Body of pancreas (tissue), 4 donors: Measurements from ENCODE around the gene KRT32. TPM values are rescaled to one million over a fixed set of nuclear protein-coding genes. Genes with fewer than 3 reads are reported as not detected.

Experiments
- ATAC-seq: fragments of 150-250 bp; one replicate; pipeline ENCODE4 v1.9.1; 2016
- DNase-seq, 4 donors: peaks; one replicate each; pipeline ENCODE4 v3.0.0-alpha.2; 2019
- H3K27ac ChIP-seq, 4 donors: fragments of 200-600 bp; sonication (generic); 1 replicate in 3 of 4; 2 replicates in 1 of 4; pipeline versions ENCODE4 v1.5.1 to v1.6.1; 2016 to 2019; ENCODE audit warnings: mild to moderate bottlenecking in 1 of 4, mixed read lengths in 1 of 4, moderate library complexity in 1 of 4
- H3K27me3 ChIP-seq, 2 donors: fragments of 200-600 bp; sonication (generic); one replicate each; pipeline ENCODE4 v1.6.0; 2016; ENCODE audit warnings: mild to moderate bottlenecking in 1 of 2
- H3K36me3 ChIP-seq, 2 donors: fragments of 200-600 bp; sonication (generic); replicated peaks in 1 of 2; 2 replicates each; pipeline ENCODE4 v1.5.1; 2016; ENCODE audit warnings: low read depth in 2 of 2; ENCODE audit not compliant: insufficient read depth in 1 of 2
- H3K4me1 ChIP-seq: fragments of 200-600 bp; sonication (generic); one replicate; pipeline ENCODE4 v1.6.0; 2016
- H3K4me3 ChIP-seq, 2 donors: fragments of 200-600 bp; sonication (generic); 1 replicate in 1 of 2; 2 replicates in 1 of 2; pipeline ENCODE4 v1.5.1; 2016 to 2019
- H3K9me3 ChIP-seq, 3 donors: fragments of 200-600 bp; sonication (generic); 1 replicate in 2 of 3; 2 replicates in 1 of 3; pipeline ENCODE4 v1.5.1; 2016
- CTCF ChIP-seq, 7 experiments: fragments of 450-650 bp in 4 of 7; fragments of 200-600 bp in 3 of 7; sonication (generic) in 3 of 7; IDR thresholded peaks; one replicate each; pipeline ENCODE4 v1.5.1; 2016 to 2019; ENCODE audit warnings: antibody characterized with exemption in 7 of 7
- POLR2A ChIP-seq, 3 donors: fragments of 450-650 bp; IDR thresholded peaks; one replicate each; pipeline ENCODE4 v1.6.1; 2016; ENCODE audit warnings: antibody characterized with exemption in 3 of 3, mild to moderate bottlenecking in 2 of 3
- WGBS, 2 donors: methylation state at CpG; one replicate each; pipeline ENCODE4 v1.1.5; 2017; 5-methylcytosine and 5-hydroxymethylcytosine counted together
- intact Hi-C: fragments of 100-400 bp; cut with DNase I; formaldehyde crosslinking; loops from one replicate; pipeline ENCODE4 v1.15.1; 2023
- total RNA-seq, 2 donors: library from RNA; depleted of rRNA; stranded (reverse); fragments of >200 nt; gene quantifications; one replicate each; pipeline ENCODE4 v1.1.0, GENCODE V29; 2016

Gene KRT32
- total RNA-seq, 2 donors from 2014 or later, result not detected

- intact Hi-C loops, result no loop called here
- H3K9me3 ChIP-seq, result no peaks in the 10 kb centered on the region
- ATAC-seq, result no peak
- H3K36me3 ChIP-seq, result no peaks in the 10 kb centered on the region
- no peak overlapping the region for H3K4me3 ChIP-seq
- H3K27me3 ChIP-seq, result no peaks in the 10 kb centered on the region
- TF ChIP-seq POLR2A (IDR thresholded peaks at IDR 0.05), result no peak
- no peak overlapping the region for H3K27ac ChIP-seq
- DNase-seq, result no peak
- H3K4me1 ChIP-seq, result no peaks in the 10 kb centered on the region
- 90 to 100% methylated on average over 1 to 9 of the region's 10 CpGs for WGBS, 2 donors
Observed at GRCh38 chr17:41480581-41480980, 13.4 kb upstream of the KRT32 start.

- H3K4me3 ChIP-seq, result no peak overlapping the region
- no peak overlapping the region for H3K27ac ChIP-seq
- no peaks in the 10 kb centered on the region for H3K9me3 ChIP-seq
- 38 to 42% methylated on average over 2 of the region's 2 CpGs for WGBS, 2 donors
- no peak for TF ChIP-seq POLR2A (IDR thresholded peaks at IDR 0.05)
- no peak for TF ChIP-seq CTCF (IDR thresholded peaks at IDR 0.05)
- no peak for ATAC-seq
- intact Hi-C loops, result no loop called here
- H3K27me3 ChIP-seq, result no peaks in the 10 kb centered on the region
- H3K36me3 ChIP-seq, result no peaks in the 10 kb centered on the region
- H3K4me1 ChIP-seq, result no peaks in the 10 kb centered on the region
- DNase-seq, result no peak
Observed at GRCh38 chr17:41480136-41480535, 12.9 kb upstream of the KRT32 start.

GRCh38 chr17:41478237-41478636, 11.1 kb upstream of the KRT32 start:
- no peaks in the 10 kb centered on the region for H3K36me3 ChIP-seq
- 60 to 75% methylated on average over 1 to 8 of the region's 8 CpGs for WGBS, 2 donors
- ATAC-seq, result no peak
- no peaks in the 10 kb centered on the region for H3K27me3 ChIP-seq
- no peaks in the 10 kb centered on the region for H3K9me3 ChIP-seq
- intact Hi-C loops, result no loop called here
- no peak overlapping the region for H3K4me3 ChIP-seq
- H3K4me1 ChIP-seq, result no peaks in the 10 kb centered on the region
- no peak overlapping the region for H3K27ac ChIP-seq
- no peak for DNase-seq
- TF ChIP-seq CTCF (IDR thresholded peaks at IDR 0.05) (no peak), POLR2A (IDR thresholded peaks at IDR 0.05) (no peak)

- no peak overlapping the region for H3K27ac ChIP-seq
- H3K36me3 ChIP-seq, result no peaks in the 10 kb centered on the region
- H3K4me1 ChIP-seq, result no peaks in the 10 kb centered on the region
- H3K27me3 ChIP-seq, result no peaks in the 10 kb centered on the region
- ATAC-seq (no peak), DNase-seq (no peak)
- H3K4me3 ChIP-seq, result no peak overlapping the region
- intact Hi-C loops, result no loop called here
- TF ChIP-seq CTCF (IDR thresholded peaks at IDR 0.05) (no peak), POLR2A (IDR thresholded peaks at IDR 0.05) (no peak)
- no peaks in the 10 kb centered on the region for H3K9me3 ChIP-seq
- 82 to 84% methylated on average over 14 to 22 of the region's 22 CpGs for WGBS, 2 donors
Observed at GRCh38 chr17:41476866-41477815, 10.0 kb upstream of the KRT32 start.

GRCh38 chr17:41475421-41475820, 8.2 kb upstream of the KRT32 start:
- 89 to 98% methylated on average over 4 of the region's 4 CpGs for WGBS, 2 donors
- no peaks in the 10 kb centered on the region for H3K4me1 ChIP-seq
- no peak for ATAC-seq
- H3K36me3 ChIP-seq, result no peaks in the 10 kb centered on the region
- H3K27me3 ChIP-seq, result no peaks in the 10 kb centered on the region
- intact Hi-C loops, result no loop called here
- H3K9me3 ChIP-seq, result no peaks in the 10 kb centered on the region
- DNase-seq, result no peak
- no peak overlapping the region for H3K4me3 ChIP-seq
- no peak overlapping the region for H3K27ac ChIP-seq
- TF ChIP-seq POLR2A (IDR thresholded peaks at IDR 0.05) (no peak), CTCF (IDR thresholded peaks at IDR 0.05) (no peak)
